VCaP (cell line): Measurements from ENCODE around the gene KIAA0753.

Experiments used
- H3K27ac ChIP-seq: fragments of 450-650 bp; 2 replicates; pipeline ENCODE4 v1.5.1; 2017
- TF ChIP-seq, protein P1 (sequence below): fragments of 450-650 bp; conservative IDR thresholded peaks from 2 replicates; pipeline ENCODE4 v1.5.1; 2017; ENCODE audit warnings: mild to moderate bottlenecking, moderate library complexity

Gene KIAA0753

DNA sequence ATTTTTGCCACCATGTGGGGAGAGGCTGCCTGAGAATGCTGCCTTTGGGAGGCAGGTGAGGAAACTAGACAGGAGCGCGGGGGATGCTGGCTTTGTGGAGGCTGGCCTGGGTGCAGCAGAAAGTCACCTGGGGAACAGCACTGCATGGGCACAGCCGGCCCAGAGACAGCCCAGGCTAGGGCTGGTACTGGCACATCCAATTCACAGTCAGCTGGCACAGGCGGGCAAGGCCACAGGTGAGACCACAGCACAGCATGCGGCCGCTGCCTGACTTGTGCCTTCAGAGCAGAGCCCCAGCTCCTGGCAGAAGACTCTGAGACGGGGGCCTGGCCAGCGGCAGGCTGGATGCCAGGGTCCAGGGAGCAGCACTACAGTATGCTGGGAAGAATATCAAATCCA lies 67.5 kb downstream of the KIAA0753 start:
- TF ChIP-seq, protein P1, sequence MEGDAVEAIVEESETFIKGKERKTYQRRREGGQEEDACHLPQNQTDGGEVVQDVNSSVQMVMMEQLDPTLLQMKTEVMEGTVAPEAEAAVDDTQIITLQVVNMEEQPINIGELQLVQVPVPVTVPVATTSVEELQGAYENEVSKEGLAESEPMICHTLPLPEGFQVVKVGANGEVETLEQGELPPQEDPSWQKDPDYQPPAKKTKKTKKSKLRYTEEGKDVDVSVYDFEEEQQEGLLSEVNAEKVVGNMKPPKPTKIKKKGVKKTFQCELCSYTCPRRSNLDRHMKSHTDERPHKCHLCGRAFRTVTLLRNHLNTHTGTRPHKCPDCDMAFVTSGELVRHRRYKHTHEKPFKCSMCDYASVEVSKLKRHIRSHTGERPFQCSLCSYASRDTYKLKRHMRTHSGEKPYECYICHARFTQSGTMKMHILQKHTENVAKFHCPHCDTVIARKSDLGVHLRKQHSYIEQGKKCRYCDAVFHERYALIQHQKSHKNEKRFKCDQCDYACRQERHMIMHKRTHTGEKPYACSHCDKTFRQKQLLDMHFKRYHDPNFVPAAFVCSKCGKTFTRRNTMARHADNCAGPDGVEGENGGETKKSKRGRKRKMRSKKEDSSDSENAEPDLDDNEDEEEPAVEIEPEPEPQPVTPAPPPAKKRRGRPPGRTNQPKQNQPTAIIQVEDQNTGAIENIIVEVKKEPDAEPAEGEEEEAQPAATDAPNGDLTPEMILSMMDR = no peak
- no peak overlapping the region for H3K27ac ChIP-seq

DNA sequence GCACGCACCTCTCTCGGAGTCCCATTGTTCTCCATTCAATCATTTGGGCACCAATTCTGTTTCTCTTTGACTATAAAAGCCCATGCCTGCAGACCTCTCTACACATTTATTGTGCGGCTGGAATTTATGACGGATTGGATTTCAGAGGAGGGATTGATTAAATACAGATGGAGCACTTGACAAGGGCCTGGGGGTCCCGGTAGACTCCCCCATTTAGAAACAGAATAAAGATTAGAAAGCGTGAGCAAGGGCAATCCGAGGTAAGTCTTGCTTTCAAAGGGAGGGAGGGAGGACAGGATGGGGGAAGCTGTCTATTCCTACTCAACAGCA lies 69.1 kb downstream of the KIAA0753 start:
- H3K27ac ChIP-seq = no peak overlapping the region
- TF ChIP-seq, protein P1 = no peak

DNA sequence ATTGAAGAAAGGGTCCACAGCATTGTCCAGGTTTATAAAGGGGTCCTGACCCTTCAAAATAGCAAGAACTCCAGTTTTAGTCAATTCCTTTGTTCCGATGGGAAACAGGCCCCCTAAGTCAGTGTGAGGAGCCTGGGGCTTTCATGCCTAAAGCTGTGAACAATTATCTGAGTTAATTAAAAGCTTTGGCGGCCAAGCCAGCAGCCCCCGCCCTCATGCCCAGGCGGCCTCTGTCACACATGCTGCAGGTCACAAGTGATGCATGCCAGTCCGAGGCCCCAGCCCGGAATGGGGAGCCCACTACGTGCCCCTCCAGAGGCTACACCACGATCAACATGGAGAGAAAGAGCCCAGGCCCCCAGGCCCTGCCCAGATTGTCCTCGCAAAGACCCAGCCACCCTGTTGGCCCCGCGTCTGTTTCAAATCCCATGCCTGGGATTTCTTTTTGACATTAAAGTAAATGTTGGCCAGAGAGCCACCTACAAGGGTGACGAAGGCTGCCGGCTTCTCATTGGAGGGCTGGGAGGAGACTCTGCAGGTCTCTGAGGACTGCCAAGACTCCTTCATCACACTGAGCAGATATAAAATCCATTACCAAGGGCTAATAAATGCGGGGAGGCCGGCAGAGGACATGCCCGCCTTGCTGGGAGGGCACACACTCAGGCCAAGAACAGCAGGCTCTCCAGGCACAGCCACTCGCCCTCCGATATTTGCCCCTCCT lies 69.6 kb downstream of the KIAA0753 start:
- no peak overlapping the region for H3K27ac ChIP-seq
- TF ChIP-seq, protein P1 = no peak

- no peak overlapping the region for H3K27ac ChIP-seq
- TF ChIP-seq, protein P1 = no peak
Observed at GRCh38 chr17:6569370-6570285, 70.9 kb downstream of the KIAA0753 start.

GRCh38 chr17:6568184-6568758 lies 72.2 kb downstream of the KIAA0753 start:
- H3K27ac ChIP-seq = no peak overlapping the region
- TF ChIP-seq, protein P1 = no peak

GRCh38 chr17:6567528-6568183 lies 72.9 kb downstream of the KIAA0753 start:
- TF ChIP-seq, protein P1 = no peak
- peak overlapping the region; percentile 22 for H3K27ac ChIP-seq

GRCh38 chr17:6561446-6561845 lies 79.1 kb downstream of the KIAA0753 start:
- no peak overlapping the region for H3K27ac ChIP-seq
- TF ChIP-seq, protein P1 = no peak
